H1 (cell line): Measurements from ENCODE around the gene GALNT9. TPM values are rescaled to one million over a fixed set of nuclear protein-coding genes. Genes with fewer than 3 reads are reported as not detected.

Experiments used
- FOSL1 ChIP-seq: IDR thresholded peaks from 2 replicates; pipeline ENCODE4 v1.6.1; 2011; ENCODE audit warnings: mild to moderate bottlenecking, low read depth, low read length, moderate library complexity; ENCODE audit not compliant: insufficient read depth
- PHF8 ChIP-seq: fragments of 200-600 bp; sonication (generic); conservative IDR thresholded peaks from 2 replicates; pipeline ENCODE4 v1.7.1; 2012; ENCODE audit warnings: low read depth, mild to moderate bottlenecking, inconsistent platforms, low read length, moderate library complexity
- RXRA ChIP-seq: IDR thresholded peaks from 2 replicates; pipeline ENCODE4 v1.6.1; 2011; ENCODE audit warnings: low read depth, mild to moderate bottlenecking, low read length, moderate library complexity; ENCODE audit not compliant: insufficient read depth
- TAF7 ChIP-seq: optimal IDR thresholded peaks from 2 replicates; pipeline ENCODE3; 2011; ENCODE audit warnings: low read depth, mild to moderate bottlenecking, inconsistent platforms, low read length, moderate library complexity, borderline replicate concordance
- TCF12 ChIP-seq: IDR thresholded peaks from 2 replicates; pipeline ENCODE4 v1.6.1; 2011; ENCODE audit warnings: low read depth, mild to moderate bottlenecking, low read length
- polyA plus RNA-seq, 7 experiments: library from polyadenylated mRNA; depleted of rRNA in 3 of 7; stranded (reverse) in 5 of 7; unstranded in 2 of 7; fragments of >200 nt in 5 of 7; fragments of 200-250 nt in 2 of 7; gene quantifications; 1 replicate in 5 of 7; 2 replicates in 1 of 7; 4 replicates in 1 of 7; pipeline versions ENCODE4 v1.2.1 to v1.2.3, GENCODE V29; 2011 to 2013; ENCODE audit warnings: missing spikeins in 2 of 7, mixed read lengths in 2 of 7
- total RNA-seq: library from RNA; stranded (reverse); fragmentation: NEBNext Ultra II Directional; extraction: Animal tissue kit (Norgen Biotek cat#: 25700); gene quantifications from 2 replicates; pipeline ENCODE4 v1.2.1, GENCODE V29; 2021
- TF ChIP-seq, protein P1 (sequence below): fragments of 300-600 bp; sonication (generic); IDR thresholded peaks from 2 replicates; pipeline ENCODE4 v1.7.1; 2012; ENCODE audit warnings: low read length, moderate library complexity, mild to moderate bottlenecking, inconsistent platforms; ENCODE audit not compliant: insufficient replicate concordance
- TF ChIP-seq, protein P2 (sequence below): IDR thresholded peaks from 2 replicates; pipeline ENCODE4 v1.6.1; 2012; ENCODE audit warnings: low read length, inconsistent platforms

Gene GALNT9
- total and polyA plus RNA-seq, 2 of the 8 experiments (the other 6 are each of a cell fraction or from before 2014, with no cell fraction given) = 2.0 to 3.6 TPM

- TF ChIP-seq, protein P1, sequence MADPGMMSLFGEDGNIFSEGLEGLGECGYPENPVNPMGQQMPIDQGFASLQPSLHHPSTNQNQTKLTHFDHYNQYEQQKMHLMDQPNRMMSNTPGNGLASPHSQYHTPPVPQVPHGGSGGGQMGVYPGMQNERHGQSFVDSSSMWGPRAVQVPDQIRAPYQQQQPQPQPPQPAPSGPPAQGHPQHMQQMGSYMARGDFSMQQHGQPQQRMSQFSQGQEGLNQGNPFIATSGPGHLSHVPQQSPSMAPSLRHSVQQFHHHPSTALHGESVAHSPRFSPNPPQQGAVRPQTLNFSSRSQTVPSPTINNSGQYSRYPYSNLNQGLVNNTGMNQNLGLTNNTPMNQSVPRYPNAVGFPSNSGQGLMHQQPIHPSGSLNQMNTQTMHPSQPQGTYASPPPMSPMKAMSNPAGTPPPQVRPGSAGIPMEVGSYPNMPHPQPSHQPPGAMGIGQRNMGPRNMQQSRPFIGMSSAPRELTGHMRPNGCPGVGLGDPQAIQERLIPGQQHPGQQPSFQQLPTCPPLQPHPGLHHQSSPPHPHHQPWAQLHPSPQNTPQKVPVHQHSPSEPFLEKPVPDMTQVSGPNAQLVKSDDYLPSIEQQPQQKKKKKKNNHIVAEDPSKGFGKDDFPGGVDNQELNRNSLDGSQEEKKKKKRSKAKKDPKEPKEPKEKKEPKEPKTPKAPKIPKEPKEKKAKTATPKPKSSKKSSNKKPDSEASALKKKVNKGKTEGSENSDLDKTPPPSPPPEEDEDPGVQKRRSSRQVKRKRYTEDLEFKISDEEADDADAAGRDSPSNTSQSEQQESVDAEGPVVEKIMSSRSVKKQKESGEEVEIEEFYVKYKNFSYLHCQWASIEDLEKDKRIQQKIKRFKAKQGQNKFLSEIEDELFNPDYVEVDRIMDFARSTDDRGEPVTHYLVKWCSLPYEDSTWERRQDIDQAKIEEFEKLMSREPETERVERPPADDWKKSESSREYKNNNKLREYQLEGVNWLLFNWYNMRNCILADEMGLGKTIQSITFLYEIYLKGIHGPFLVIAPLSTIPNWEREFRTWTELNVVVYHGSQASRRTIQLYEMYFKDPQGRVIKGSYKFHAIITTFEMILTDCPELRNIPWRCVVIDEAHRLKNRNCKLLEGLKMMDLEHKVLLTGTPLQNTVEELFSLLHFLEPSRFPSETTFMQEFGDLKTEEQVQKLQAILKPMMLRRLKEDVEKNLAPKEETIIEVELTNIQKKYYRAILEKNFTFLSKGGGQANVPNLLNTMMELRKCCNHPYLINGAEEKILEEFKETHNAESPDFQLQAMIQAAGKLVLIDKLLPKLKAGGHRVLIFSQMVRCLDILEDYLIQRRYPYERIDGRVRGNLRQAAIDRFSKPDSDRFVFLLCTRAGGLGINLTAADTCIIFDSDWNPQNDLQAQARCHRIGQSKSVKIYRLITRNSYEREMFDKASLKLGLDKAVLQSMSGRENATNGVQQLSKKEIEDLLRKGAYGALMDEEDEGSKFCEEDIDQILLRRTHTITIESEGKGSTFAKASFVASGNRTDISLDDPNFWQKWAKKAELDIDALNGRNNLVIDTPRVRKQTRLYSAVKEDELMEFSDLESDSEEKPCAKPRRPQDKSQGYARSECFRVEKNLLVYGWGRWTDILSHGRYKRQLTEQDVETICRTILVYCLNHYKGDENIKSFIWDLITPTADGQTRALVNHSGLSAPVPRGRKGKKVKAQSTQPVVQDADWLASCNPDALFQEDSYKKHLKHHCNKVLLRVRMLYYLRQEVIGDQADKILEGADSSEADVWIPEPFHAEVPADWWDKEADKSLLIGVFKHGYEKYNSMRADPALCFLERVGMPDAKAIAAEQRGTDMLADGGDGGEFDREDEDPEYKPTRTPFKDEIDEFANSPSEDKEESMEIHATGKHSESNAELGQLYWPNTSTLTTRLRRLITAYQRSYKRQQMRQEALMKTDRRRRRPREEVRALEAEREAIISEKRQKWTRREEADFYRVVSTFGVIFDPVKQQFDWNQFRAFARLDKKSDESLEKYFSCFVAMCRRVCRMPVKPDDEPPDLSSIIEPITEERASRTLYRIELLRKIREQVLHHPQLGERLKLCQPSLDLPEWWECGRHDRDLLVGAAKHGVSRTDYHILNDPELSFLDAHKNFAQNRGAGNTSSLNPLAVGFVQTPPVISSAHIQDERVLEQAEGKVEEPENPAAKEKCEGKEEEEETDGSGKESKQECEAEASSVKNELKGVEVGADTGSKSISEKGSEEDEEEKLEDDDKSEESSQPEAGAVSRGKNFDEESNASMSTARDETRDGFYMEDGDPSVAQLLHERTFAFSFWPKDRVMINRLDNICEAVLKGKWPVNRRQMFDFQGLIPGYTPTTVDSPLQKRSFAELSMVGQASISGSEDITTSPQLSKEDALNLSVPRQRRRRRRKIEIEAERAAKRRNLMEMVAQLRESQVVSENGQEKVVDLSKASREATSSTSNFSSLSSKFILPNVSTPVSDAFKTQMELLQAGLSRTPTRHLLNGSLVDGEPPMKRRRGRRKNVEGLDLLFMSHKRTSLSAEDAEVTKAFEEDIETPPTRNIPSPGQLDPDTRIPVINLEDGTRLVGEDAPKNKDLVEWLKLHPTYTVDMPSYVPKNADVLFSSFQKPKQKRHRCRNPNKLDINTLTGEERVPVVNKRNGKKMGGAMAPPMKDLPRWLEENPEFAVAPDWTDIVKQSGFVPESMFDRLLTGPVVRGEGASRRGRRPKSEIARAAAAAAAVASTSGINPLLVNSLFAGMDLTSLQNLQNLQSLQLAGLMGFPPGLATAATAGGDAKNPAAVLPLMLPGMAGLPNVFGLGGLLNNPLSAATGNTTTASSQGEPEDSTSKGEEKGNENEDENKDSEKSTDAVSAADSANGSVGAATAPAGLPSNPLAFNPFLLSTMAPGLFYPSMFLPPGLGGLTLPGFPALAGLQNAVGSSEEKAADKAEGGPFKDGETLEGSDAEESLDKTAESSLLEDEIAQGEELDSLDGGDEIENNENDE = no peak
- TF ChIP-seq PHF8 (no peak), FOSL1 (no peak), TAF7 (no peak), TCF12 (no peak), RXRA (no peak)
- TF ChIP-seq, protein P2, sequence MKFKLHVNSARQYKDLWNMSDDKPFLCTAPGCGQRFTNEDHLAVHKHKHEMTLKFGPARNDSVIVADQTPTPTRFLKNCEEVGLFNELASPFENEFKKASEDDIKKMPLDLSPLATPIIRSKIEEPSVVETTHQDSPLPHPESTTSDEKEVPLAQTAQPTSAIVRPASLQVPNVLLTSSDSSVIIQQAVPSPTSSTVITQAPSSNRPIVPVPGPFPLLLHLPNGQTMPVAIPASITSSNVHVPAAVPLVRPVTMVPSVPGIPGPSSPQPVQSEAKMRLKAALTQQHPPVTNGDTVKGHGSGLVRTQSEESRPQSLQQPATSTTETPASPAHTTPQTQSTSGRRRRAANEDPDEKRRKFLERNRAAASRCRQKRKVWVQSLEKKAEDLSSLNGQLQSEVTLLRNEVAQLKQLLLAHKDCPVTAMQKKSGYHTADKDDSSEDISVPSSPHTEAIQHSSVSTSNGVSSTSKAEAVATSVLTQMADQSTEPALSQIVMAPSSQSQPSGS = no peak
Observed at GRCh38 chr12:132308853-132309595, 20.4 kb downstream of the GALNT9 start (continued).
